Endothelial cell of hepatic sinusoid (primary cell): Measurements from ENCODE around the gene EVPL.

Experiments used
- in situ Hi-C: cut with HindIII; loops from 2 replicates; pipeline ENCODE4 v1.10.0; 2017; ENCODE audit warnings: low sequenced_read_pairs

EVPL gene

DNA sequence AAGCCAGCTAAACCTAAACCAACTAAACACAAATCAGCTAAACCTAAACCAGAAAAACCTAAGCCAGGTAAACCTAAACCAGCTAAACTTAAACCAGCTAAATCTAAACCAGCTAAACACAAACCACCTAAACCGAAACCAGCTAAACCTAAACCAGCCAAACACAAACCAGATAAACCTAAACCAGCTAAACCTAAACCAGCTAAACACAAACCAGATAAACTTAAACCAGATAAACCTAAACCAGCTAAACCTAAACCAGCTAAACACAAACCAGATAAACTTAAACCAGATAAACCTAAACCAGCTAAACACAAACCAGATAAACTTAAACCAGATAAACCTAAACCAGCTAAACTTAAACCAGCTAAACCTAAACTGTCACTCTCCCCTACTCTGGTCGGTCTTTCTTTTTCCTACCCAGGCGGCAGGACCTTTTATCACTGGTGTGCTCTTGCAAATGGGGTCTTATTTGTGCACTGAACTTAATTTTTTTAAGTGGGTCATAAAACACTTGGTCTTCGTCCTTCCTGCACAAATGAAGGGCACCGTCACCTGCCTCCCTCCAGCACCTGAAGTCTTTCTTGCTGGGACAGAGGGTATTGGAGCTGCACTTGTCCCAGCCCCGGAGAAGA, 7.2 kb downstream of the EVPL start:
- in situ Hi-C loops, result no loop called here

DNA sequence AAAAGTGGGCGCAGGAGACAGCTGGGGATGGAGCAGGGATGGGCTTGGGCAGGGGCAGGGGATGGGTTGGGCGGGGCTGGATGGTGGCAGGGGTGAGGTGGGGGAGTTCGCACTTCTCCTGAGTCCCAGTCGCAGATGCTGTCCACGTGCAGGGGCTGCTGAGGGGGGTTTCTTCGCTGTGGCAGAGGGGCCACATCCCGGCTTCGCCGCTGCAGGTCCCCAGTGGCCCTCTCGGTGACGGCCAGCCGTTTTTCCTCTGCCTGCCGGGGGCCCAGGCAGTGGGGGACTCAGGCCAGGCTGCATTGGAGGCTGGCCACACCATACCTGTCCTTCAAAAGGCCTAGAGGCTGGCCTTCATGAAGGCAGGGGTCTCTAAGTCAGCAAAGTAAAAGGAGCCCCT, 8.3 kb downstream of the EVPL start:
- in situ Hi-C loops, result no loop called here

DNA sequence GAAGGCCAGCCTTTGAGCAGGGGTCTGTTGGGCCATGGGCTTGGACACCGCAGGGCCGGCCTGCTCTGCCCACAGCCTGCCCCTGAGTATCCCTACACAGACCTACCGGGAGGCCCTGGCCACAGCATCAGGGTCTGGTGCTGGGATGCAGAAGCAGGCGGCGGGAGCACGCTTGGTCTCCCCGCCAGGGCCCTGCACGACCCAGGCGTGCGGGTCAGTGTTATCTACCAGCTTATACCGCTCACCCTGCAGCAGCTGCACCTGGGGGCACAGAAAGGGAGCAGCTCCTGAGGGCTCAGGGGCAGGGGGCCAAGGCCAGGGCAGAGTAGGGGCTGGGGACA, 8.8 kb downstream of the EVPL start:
- in situ Hi-C loops, result no loop called here

DNA sequence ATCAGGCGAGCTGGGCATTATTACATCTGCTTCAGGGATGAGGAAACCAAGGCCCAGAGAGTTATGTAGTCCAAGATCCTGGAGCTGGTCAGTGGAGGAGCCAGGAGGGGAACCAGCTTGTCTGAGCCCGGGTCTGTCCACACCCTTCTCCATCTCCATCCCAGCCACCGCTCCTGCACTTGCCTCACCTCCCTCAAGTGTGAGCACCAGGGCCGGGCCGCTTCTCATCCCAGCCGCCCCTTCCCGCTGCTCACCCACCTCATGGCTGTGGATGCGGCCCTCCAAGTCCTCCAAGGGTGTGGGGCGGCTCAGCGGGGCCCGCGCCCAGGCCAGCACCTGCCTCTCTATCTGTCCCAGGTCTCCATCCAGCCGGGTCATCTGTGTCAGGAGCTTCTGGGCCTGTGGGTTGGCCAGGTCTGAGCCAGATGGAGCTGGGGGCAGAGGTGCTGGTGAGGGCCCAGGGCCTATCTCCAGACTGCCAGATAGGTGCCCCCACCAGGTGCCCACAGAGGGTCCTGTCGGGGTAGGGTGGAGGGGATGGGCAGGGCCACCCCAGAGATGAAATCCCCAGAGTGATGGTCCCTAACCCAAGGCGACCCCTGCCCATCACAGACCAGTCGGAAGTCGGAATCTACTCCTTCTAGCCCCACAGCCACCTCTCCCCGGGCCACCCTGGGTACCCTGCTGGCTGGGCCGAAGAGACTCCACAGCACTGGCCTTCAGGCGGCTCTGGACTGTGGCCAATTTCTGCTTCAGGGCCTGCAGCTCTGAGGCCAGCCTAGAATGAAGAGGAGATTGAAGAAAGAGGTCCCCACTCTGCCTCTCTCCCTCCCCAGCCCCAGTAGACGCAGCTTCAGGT, 9.4 kb downstream of the EVPL start:
- in situ Hi-C loops, result no loop called here

DNA sequence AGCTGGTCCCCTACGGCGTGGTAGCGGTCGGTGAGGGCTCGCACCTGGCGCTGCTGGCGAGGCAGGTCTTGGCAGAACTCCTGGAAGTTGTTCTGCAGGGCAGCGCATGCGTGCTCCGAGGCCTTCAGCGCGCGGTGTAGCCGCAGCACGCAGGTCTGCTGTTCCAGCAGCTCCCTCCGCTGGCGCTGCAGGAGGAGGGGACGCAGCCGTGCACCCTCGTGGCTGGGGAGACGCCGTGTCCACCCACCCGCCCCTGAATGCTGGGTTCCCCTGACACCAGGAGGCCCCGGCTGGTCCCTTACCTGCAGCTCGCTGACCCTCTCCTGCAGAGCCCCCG, 12.2 kb downstream of the EVPL start:
- in situ Hi-C loops, result no loop called here

DNA sequence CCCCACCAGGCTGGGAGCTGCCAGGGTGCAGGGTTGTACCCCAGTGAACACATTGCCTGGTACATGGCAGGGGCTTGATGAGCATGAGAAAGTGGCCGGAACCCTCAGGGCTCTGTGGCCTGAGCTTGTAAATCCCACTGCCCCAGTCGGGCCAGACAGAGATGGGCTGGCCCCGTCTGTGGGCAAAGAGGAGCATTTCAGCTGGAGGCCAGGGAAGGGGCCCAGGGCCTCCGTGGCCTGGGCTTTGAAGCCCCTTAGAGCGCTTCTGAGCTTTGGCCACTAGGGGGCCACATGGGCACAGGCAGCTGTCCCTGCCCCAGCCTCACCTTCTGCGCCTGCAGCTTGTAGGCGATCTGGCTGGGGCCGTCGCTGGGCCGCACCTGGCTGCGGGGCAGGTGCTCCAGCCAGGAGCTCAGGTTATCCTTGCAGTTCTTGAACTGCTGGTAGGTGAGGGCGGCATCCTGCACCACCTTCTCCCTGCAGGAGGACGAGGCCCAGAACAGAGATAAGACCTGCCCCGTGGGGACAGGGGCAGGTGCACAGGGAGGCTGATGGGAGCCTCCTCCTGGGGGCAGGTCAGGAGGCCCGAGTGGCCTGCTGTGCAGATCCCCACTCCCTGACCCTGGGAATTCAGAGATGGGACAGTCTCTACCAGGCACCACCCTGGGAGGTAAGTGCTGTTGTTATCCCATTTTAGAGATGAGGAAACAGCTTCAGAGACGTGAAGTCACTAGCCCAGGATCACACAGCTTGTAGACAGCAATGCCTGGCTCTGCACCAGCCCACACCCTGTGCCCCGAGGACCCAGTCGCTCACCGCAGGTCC, 12.8 kb downstream of the EVPL start:
- in situ Hi-C loops, result no loop called here

DNA sequence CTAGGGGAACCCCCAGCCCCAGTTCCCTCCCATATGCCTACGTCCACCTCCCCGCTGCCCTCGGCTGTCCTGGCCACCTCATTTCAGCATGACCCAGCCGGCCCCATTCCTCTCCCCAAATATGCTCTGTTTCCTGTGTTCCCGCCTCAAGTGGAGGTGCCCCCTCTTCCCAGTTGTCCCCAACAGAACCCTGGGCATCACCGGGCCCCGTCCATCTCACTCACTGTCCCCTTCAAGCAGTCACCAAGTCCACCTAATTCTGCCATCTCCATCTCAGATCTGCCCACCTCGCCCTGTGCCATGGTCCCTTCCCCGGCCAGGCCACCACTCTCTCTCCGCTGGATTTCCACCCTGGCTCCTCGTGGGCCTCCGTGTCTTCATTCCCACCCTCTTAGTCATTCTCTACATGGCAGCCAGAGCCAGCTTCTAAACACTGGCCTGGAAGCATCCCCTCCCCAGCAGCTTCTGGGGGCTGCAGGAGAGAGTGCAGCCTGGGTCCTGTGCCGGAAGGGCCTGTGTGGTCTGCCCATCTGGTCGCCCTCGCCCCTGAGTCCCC, 13.7 kb downstream of the EVPL start:
- in situ Hi-C loops, result no loop called here

DNA sequence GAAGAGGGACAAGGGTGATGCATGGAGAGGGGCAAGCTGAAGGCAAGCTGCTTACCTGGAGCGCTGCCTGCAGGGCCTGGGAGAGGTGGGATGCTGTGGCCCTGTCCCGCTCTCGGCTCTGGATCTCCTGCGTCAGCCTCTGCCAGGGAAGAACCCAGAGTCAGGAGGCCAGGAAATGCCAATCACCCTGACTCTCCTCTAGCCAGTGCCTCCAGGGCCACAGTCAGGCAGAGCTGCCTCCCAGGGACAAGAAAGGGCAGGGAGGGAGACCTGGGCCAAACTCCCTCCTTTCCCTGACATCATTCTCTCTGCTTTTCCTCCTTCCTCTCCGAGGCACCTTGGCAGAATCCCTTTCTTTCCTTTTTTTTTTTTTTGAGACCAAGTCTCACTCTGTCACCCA, 15.2 kb downstream of the EVPL start:
- in situ Hi-C loops, result no loop called here

DNA sequence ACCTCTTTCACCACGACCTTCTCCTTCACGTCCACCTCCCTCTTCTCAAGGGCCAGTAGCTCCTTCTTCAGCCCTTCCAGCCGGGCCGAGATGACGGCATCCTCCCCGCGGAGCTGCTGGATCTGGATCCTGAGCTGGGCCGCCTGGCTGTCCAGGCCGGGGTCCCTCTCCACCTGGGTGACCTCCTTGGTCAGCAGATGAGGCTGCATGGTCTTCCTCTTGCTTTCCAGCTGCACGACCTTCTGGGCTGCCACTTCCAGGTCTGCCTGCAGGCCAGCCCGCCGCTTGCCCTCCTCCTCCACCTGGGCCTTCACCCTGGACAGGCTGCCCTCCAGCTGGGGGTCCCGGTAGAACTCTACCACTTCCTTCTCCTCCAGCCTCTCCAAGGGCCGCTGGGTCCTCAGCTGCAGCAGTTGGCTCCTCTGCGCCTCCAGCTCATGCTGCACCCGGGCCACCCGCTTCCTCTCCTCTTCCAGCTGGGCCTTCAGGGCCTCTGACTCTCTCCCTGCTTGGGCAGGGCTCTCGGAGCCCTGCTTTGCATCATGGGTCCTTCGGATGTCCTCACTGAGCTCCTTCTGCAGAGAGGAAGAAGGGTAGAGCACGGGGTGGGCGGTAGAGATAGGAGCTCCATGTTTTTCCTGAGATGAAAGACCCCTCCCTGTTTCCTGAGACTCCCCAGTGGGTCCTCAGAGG, 17.0 kb downstream of the EVPL start:
- in situ Hi-C loops, result no loop called here

DNA sequence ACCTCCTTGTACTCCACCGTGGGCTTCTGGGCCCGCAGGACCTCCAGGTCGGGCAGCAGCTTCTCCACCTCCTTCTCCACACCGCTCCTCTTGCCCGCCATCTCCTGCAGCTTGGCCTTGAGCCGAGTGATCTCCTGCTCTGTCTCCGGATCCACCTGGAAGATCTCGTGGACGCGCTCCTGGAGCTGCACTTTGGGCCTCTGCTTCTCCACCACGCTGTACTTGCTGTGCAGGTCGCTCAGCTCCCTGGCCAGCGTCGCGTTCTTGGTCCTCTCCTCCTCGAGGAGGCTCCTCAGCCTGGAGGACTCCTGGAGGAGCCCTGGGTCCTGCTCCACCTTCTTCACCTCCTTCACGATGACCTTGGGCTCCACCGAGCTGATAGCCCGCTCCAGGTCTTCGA, 17.7 kb downstream of the EVPL start:
- in situ Hi-C loops, result no loop called here

DNA sequence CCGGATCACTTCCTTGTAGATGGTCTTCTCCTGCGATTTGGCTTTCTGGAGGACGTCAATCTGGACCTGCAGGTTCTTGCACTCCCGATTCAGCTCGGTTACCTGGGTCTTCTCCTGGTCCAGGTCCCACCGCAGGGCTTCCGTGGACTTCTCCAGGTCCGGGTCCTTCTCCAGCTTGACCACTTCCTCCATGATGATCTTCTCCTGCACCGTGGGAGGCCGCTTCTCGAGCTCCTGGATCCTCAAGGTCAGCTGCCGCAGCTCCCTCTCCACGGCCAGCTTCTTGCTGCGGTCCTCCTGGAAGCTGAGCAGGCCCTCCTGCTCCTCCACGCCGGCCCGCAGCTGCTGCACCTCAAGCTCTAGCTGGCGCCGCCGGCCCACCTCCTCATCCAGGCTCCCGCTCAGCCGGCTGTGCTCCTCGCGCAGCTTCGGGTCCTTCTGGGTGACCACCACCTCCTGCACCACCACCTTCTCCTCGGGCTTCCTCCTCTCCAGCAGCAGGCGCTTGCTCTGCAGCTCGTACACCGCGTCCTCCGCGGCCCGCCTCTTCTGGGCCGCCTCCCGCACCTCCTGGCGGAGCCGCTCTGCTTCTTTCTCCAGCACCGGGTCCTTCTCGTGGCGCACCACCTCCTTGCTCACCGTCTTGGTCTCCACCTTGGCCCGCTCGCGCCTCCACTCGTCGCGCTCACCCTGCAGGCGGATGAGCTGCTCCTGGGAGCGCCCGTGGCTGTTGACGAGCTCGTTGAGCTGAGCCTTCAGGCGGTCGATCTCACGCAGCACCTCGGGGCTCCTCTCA, 18.3 kb downstream of the EVPL start:
- in situ Hi-C loops, result no loop called here

DNA sequence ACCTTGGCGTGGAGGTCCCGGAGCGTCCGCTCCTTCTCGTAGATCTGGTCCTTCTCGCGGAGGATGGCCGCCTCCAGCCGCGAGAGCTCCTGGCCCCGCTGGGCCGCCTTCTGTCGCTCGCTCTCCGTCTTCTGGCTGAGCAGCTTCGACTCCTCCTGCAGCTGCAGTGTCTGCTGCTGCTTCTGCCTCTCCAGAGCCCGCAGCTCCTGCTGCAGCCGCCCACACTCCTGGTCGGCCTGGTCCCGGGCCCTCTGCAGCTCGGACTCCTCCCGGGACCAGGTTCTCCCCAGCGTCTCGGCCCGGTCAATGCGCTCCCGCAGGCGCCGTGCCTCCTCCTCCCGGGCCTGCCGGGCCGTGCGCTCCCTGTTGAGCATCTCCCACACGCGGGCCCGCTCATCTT, 18.9 kb downstream of the EVPL start:
- in situ Hi-C loops, result no loop called here

DNA sequence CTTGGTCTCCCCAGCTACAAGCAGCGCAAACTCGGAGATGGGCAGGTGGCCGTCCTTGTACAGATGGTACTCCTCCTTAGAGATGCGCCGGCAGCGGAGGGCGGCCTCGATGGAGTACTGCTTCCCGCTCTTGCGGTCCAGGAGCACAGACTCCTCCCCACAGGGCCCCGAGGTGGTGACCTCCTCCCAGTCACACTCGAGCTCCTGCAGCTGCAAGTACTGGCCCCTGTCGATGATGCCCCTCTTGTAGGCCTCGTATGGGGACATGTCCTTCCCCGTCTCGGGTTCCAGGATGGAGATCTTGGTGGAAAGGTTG, 19.3 kb downstream of the EVPL start:
- in situ Hi-C loops, result no loop called here

DNA sequence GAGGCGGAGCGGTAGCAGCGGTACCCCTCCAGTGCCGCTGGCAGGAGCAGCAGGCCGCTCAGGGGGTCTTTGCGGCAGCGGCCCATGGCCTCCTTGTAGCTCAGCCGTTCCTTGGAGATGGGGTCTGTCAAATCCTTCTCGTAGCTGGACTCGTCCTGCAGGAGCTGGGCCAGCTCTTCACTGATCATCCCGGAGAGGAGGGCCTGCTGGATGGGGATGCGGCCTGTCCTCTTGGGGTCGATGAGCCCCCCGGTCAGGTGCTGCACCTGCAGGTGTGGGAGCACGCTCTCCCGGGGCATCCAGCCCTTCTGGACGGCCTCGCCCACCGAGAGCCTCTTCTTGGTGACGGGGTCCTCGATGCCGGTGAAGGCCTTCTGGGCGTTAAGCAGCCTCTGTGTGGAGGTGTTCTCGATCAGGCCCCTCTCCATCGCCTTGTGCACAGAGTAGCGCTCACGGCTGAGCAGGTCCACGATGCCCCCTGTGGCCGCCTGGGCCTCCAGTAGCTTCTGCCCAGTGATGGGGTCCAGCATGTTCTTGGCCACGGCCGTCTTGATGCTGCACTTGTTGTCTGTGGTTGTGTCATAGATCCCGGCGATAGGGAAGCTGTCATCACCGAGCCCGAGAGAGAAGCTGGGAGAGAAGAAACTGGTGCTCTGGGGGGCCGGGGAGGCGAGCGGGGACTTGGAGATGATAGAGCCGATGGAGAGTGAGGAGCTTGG, 19.8 kb downstream of the EVPL start:
- in situ Hi-C loops, result no loop called here

DNA sequence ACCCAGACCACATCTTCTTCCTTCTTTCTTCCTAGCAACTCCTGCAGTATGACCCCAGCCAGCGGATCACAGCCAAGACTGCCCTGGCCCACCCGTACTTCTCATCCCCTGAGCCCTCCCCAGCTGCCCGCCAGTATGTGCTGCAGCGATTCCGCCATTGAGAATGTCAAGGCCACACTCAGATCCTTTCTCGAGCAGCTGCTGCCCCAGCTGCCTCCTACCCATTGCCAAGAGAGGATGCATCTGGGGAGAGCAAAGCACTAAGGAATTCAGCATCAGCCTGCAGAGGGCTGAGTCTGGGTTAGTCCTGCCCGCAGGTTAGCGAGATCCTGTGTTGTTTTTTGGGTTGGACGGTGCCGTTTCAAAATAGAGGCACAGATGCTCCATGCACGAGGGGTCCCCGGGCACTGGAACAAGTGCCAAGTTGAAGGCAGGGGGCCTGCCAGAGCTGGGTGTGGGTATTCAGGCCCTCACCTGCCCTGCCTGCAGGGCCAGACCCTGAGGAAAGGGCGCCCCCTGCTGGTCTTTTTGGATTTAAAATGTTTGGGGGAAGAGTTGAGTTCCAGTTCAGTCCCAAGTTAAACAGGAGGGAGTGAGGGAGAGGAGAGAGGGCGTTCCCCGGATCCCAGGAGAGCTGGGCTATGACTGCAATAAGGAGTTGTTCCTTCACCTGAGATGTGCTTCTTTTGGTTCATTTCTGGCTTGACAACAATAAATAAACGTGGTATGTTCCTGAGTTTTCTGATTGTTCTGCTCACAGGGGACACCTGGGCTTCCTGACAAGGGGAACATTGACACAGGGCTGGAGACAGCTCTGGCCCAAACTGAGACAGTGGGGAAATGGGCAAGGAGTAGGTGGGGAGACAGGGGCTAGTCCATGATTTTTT, 21.6 kb downstream of the EVPL start:
- in situ Hi-C loops, result no loop called here

DNA sequence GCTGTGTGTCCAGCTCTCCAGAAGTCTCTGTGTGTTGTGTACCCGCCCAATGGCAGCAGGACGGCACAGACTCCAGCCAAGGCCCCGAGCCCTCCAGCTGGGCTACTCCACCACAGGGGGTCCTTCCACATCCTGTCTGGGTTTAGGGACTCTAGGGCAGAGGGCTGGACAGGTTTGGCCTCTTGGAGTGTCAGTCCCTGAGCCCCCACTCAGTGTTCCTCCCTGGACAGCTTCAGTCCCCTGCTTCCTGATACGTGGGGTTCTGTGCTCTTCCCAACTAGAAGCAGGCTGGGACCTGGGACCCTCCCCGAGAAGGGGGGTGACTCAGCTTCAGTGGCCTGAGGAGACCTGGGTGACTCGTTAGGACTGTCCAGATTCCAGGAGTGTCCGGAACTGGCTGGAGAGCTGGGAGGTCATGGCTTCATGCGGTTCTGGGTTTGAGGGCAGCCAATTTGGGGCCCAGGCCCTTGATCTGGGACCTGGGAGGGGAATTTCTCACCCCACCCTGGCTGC, 22.3 kb downstream of the EVPL start:
- in situ Hi-C loops, result no loop called here

DNA sequence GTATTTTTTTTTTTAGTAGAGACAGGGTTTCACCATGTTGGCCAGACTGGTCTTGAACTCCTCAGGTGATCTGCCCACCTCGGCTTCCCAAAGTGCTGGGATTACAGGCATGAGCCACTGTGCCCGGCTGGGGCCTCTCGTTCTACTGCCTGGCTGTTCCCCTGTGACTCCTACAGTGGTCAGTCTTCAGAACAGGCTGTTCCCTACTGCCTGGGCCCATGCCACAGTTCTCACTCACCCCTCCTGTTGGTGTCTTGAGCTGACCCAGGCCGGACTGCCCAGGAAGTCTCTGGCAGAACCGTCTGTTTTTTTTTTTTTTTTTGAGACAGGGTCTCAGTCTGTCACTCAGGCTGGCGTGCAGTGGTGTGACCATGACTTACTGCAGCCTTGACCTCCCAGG, 23.2 kb downstream of the EVPL start:
- in situ Hi-C loops, result no loop called here

DNA sequence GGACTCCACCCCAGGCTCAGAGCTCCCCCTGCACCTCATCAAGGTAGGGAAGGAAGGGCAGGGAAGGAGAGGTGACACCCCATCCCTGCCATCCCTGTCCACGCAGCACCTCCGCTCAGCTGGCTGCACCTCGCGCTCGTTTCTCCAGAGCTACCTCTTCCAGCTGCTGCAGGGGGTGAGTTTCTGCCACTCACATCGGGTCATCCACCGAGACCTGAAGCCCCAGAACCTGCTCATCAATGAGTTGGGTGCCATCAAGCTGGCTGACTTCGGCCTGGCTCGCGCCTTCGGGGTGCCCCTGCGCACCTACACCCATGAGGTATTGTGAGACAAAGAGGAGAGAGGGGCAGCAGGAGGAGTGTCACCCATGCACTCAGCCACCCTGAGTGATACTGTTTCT, 25.0 kb downstream of the EVPL start:
- in situ Hi-C loops, result no loop called here
